HG03469 (cell line): Measurements from ENCODE around the gene ACTA2.

Experiments
- ATAC-seq: cut with Tn5 transposase; IDR thresholded peaks from one replicate; pipeline ENCODE4 v1.9.1; 2021; ENCODE audit warnings: mild to moderate bottlenecking, moderate library complexity, moderate number of reproducible peaks; ENCODE audit not compliant: unreplicated experiment

The ACTA2 gene

DNA sequence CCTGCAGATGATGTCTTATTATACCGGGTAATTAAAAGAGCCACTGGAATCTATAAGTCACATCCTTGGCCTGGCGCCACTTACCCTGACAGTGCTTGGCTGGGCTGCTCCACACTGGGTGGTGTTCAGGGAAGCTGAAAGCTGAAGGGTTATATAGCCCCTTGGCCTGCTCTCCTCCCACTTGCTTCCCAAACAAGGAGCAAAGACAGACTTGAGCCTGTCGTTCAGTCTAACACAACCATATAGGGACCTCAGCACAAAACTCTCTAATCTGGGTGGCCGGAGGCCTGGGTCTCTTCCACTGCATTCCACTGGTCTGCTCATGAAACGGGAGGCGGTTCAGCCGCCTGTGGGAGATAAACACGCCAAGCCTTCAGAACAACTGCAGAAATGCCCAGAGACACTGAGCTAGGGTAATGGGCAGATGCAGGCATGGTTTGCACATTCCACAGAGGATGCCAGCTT is at the start of gene ACTA2:
ACTA2 (minus strand) TSS at position 127 of the 465 bp plus-strand sequence. CDS start 3,843 bp downstream, outside the sequence.
- ATAC-seq = no peak

DNA sequence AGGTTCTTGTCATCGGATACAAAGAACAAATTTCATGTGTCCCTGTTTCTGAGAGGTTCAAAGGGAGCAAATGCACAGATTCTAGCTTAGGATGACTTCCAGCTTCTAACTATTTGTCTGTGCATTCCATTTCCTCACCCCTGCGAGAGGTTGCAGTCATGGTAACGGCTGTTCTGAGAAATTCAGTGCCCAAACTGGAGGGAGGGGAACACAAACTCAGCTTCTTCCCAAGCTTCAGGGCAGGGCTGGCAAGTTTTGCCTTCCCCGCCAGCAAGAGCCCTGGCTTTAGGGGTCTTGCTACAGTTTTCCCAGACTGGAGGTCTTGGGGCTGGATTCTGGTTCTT is 49.1 kb upstream of the ACTA2 start:
- no peak for ATAC-seq

DNA sequence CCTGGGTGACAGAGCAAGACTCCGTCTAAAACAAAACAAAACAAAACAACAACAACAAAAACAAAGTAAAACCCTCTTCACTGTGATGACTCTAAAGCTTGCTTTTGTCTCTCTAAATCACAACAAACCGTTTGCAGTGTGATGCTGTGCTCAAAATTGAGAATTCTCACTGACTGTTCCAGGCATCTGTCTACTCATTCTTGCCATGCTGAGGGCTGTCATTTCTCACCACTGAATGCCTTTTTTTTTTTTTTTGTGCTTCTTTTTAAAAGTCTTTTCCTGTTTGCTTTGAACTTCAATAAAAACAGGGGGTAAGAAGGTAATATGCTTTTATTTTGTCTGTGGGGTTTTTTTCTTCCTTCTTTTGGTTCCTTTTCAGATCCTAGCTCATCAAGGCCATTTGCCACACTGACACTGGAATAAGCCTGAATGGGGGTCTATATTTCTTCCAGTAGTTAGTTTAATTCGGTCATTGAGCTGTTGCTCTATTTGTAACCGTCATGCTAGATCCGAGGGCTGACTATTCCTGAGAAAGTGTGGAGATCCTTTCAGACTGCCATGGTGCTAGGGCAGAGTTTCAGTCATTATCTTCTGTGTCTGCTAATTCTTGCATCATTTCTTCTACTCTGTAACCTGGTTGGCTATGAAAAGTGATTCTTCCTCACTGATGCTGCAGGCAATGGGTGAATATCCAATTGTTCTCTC is 48.6 kb upstream of the ACTA2 start:
- no peak for ATAC-seq

DNA sequence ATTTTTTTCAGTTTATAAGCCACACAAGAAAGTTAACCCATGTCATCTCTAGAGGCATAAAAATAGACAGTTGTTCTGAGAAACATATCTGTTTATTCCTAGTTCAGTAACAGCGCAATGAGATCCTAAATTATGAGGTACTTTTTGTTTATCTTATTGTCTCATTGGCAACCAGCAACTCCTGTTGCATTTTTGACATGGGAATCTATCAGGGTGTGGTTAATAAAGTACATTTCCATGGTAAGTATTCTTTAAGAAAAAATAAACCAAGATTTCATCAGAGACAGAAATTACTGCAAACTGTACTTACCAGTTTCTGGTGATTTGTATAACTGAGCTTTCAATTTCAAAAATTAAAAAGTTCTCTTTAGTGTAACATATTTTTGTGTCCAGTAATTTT is 47.1 kb upstream of the ACTA2 start:
- no peak for ATAC-seq

DNA sequence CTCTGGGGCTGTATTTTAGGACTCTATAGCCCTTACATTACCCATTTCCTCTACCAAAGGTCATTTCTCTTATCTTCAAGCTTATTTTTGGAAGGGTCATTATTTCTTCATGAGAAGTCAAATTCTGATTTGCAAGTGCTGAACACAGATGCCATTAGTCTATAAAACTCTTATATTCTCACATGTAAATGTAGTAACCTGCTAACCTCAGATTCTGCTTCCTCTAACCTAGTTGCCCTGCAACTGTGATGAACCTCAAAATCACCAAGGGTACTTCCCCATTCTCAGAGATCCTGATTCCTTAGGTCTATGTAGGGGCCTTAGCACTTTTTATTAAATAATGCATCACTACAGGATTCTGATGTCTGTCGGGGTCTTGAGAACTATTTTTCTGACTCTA is 44.4 kb upstream of the ACTA2 start:
- ATAC-seq = peak; percentile 55

DNA sequence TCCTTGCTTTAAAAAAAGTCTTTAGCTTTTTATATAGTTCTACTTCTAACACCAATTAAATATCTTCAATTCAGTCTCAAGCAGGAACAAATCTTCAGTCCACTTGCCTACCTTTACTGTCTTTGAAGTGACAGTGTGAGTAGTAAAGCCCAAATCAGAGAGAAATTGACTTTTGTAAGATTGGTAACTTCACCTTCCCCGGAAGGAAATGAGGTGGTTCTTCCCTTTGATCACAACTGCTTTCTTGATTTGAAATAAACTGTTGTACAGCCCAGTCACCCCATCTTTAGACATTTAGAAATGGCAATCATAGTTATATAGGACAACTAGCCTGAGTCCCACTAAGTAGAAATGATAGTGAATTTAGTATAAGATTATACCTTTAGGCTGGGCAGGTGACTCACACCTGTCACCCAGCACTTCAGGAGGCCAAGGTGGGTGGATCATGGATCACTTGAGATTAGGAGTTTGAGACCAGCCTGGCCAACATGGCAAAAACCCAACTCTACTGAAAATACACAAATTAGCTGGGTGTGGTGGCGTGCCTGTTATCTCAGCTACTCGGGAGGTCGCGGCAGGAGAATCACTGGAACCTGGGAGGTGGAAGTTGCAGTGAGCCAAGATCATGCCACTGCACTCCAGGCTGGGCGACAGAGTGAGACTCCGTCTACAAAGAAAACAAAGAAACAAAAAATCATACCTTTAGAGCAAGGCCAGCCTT is 42.7 kb upstream of the ACTA2 start:
- ATAC-seq = no peak

DNA sequence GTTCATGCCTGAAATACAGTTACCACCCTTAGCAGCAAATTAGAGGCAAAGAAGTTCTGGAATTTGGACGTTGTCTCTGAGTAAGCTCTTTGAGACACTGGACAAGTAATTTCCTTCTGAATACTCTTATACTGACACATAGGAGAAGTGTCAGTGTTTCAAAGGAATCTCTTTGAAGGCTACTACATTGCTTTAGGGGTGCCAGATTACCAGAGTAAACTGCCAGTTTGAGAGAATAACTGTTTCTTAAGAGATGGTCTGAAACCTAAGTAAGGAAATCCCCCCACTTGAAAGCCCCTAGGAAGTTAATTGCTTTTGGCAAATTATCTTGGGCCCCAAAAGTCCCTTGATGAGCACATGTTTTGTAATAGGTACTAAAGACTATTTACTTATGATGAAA is 41.4 kb upstream of the ACTA2 start:
- no peak for ATAC-seq

DNA sequence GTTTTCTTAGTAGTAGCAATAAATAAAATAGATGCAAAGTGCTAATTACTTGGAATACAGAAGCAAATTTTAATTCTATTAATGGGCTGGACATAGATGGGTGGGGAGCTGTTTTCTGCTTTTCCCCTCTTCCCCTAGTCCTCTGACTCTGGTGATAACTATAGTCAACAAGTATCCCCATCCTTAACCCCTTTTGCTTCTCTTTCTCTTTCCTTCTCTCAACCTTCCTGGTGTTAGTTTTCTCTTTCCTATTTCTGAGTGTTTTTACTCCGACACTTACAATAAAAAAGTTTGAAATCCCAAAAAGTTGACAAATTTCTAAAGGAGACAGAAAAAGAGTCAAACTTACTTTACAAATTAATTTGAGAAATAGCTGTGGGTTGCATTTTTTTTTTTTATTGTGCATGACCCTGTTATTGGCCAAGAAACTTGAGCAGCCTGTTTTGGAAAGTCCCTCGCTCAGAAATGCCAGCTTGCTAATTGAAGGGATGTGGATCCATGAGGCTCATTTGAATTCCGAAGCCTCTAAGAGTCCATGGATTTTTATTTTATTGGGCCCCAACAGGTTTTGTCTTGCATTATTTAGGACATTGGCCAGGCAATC is 40.5 kb upstream of the ACTA2 start:
- ATAC-seq = no peak

DNA sequence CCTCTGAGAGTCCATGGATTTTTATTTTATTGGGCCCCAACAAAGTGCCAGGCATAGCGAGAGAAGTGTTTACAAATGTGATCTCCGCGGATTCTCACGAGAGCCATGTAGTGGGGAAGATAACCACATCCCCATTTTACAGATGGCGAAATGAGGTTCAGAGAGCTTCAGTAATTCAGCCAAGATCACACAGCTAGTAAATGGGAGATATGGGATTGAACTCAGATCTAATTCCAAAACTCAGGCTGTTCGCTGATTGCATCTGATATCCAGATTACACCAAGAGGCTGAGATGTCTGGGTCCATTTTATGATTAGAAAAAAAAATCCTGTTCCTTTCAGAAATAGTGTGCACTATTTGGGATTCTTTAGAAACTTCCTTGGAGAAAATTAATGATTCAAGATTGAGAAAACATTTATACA is 39.3 kb upstream of the ACTA2 start:
- ATAC-seq = no peak

DNA sequence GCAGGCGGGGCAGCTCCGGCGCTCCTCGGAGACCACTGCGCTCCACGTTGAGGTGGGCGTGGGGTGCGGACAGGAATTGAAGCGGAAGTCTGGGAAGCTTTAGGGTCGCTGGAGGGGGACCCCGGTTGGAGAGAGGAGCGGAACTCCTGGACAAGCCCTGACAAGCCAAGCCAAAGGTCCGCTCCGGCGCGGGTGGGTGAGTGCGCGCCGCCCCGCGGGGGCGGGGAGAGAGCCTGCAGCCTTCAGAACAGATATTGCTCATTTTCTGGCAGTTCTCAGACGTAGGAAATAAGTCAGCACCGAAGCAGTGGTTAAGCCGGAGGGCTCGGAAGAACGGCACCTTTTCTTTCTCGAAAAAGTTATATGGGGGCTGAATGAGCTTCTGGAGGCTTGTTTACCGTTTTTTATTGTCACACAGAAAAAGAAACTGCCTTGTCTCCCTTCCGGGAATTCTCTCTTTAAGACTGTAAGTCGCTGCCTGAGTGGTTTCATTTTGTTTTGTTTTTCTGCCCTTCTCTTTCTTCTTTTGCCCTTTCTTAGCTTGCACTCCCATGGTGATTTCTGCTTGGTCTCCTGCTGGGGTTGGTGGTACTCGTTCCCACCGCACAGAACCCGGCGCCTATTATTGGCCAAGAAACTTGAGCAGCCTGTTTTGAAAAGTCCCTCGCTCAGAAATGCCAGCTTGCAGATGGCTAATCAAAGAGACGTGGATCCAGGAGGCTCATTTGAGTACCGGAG is 38.8 kb upstream of the ACTA2 start:
- no peak for ATAC-seq

DNA sequence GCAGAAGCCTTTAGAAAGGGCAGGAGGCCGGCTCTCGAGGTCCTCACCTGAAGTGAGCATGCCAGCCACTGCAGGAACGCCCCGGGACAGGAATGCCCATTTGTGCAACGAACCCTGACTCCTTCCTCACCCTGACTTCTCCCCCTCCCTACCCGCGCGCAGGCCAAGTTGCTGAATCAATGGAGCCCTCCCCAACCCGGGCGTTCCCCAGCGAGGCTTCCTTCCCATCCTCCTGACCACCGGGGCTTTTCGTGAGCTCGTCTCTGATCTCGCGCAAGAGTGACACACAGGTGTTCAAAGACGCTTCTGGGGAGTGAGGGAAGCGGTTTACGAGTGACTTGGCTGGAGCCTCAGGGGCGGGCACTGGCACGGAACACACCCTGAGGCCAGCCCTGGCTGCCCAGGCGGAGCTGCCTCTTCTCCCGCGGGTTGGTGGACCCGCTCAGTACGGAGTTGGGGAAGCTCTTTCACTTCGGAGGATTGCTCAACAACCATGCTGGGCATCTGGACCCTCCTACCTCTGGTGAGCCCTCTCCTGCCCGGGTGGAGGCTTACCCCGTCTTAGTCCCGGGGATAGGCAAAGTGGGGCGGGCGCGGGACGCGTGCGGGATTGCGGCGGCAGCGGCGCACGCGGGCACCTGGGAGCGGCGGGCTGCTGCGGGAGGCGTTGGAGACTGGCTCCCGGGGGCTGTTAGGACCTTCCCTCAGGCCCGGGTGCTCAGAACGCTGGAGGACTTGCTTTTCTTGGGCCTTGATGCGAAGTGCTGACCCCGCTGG is 38.0 kb upstream of the ACTA2 start, which contains the start of gene FAS:
FAS (plus strand) TSS at position 415 of the 777 bp plus-strand sequence; CDS start at position 494, 79 bp downstream.
- ATAC-seq = peak; percentile 35

DNA sequence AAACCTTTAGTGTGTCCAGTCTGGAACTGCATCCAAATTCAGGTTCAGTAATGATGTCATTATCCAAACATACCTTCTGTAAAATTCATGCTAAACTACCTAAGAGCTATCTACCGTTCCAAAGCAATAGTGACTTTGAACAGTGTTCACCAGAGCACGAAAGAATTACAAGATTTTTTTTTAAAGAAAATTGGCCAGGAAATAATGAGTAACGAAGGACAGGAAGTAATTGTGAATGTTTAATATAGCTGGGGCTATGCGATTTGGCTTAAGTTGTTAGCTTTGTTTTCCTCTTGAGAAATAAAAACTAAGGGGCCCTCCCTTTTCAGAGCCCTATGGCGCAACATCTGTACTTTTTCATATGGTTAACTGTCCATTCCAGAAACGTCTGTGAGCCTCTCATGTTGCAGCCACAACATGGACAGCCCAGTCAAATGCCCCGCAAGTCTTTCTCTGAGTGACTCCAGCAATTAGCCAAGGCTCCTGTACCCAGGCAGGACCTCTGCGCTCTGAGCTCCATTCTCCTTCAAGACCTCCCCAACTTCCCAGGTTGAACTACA is 37.3 kb upstream of the ACTA2 start:
- no peak for ATAC-seq

DNA sequence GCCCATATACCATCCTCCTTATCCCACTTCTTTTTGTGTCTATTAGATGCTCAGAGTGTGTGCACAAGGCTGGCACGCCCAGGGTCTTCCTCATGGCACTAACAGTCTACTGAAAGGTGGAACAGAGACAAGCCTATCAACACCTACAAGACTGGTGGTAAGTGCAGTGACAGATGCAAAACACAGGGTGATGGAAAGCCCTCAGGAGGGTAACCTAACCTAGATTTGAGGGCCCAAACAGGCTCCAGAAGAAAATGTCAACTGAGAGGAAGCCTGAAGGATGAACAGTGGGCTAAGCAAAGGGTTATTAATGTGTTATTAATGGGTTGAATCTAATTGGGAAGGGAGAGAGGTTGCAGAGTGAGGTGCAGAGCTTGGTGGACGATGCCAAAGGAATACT is 36.9 kb upstream of the ACTA2 start:
- no peak for ATAC-seq

DNA sequence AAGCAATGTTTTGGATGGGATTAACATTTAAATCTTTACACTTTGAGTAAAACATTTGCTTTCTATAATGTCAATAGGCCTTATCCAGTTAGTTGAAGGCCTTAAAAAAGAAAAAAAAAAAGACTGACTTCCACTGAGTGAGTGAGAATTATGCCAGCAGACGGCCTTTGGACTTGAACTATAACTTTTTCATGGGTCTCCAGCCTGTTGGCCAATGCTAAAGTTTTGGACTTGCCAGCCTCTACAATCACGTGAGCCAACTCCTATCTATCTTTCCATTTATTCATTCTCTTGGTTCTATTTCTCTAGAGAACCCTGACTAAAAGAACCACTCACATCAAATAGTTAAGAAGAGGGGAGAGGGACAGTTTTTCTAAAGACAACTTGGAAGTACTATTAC is 35.3 kb upstream of the ACTA2 start:
- no peak for ATAC-seq

DNA sequence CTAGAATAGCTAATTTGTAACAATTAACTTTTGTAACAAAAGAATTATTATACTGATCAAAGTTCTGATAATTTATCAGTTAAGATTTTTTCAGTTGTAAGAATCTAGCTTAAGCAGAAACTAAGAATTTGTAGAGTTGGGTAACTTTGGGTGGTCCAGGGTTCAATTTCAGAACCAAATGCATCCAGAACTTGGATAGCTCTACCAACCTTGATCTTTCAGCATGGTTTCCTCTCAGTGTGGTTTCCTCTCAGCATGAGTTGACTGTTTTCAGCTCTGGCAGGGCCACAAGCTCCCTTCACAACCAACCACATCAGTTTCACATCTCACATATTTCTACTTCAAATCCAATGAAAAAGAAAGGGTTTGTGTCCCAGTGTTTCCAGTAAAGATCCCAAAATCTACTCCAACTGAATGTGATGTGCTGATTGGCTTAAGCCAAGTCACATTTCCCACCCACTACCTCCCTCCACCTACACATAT is 34.7 kb upstream of the ACTA2 start:
- ATAC-seq = no peak

DNA sequence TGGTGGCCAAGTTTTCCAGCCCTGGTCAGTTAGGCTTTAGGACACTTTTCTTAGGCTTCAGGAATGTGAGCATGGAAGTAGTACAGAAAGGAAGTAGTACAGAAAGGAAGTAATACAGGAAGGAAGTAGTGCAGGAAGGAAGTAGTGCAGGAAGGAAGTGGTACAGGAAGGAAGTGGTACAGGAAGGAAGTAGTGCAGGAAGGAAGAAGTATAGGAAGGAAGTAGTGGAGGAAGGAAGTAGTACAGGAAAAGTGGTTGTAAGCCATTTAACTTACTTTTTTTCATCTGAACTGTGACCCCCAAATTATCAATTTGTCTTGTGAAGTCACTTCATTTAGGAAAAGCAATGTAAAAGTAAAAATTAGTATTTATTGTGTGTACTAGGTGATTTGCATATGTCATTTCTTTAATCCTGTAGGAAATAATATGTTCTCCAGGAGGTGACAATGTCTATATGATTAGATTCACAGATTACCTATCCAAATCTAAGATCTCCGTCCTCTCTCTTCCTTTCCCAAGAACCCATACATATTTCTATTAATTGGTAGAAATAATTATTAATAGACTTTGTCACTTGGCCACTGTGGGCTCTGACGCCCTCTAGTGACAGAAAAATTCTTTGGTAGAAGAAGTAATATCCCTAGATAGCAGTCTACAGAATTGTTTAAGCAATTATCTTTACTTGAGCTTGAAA is 34.1 kb upstream of the ACTA2 start:
- ATAC-seq = no peak

DNA sequence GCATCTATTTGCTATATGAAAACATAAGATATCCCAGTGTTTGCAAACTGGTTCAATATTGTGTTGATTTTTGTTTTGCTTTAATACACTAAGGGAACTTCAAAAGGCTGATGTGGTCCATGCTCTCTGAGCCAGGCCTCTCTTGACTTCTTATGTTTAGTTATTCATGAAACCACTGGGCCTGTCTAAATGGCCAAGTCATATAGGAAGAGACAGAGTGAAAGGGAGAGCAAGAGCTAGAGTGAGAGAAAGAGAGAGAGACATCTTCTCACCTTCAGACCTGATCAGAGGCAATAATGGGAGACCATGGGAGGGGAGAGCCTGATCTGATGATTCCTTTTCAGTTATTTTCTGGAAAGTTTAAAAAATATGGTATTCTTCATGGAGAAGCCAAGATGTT is 32.0 kb upstream of the ACTA2 start:
- no peak for ATAC-seq

DNA sequence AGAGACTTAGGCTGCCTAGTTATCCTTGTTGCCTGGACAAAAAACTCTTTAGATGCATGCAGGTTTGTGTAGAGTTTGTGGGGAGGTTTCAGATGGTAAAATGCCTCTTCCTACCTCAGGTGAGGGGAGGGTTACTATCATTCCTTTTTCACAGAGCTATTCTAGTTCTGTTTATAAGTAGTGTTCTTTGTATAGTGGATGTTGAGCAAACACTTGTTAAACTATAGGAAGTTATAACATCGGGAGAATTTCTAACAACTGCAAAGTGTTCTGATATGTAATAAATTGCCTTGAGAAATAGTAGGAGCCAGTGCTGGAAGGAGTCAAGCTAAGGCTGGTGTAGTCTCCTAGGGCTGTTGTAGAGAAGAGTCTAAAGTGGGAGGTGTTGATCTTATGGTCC is 31.4 kb upstream of the ACTA2 start:
- no peak for ATAC-seq

DNA sequence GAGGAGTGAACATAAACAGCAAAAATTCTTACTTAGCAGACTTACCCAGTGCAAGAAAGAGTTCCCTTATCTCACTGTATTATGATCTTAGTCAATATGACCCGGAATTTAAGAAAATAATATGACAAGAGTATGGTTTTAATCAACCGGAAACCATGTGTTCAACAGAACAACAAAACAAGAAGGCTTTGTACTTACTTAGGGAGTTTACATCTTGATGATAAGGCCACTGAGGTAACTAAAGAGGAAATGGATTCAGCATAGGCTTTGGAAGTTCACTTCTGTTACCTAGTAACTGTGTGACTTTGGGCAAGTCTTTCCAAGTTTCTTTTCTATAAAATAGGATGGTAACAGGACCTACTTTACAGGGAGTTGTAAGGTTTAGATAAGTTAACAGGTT is 30.6 kb upstream of the ACTA2 start:
- no peak for ATAC-seq
